Erythroblast (primary cell): ENCODE data around the gene HOXB4.

Experiments used
- GATA1 ChIP-seq: IDR thresholded peaks from 2 replicates; pipeline ENCODE4 v1.6.1; 2011; ENCODE audit warnings: low read depth, mild to moderate bottlenecking, control low read depth, low read length, moderate library complexity
- POLR2A ChIP-seq: IDR thresholded peaks from 2 replicates; pipeline ENCODE4 v1.6.1; 2011; ENCODE audit warnings: mild to moderate bottlenecking, low read length

- TF ChIP-seq POLR2A (no peak), GATA1 (no peak)
These were observed 51.3 kb downstream of the HOXB4 start for GRCh38 chr17:48526608-48527546.
